Medulla oblongata (tissue), 1 donor: Measurements from ENCODE around the gene MAPK9.
A peak's percentile ranks its signal among the peaks of the same experiment; 100 is the strongest.
"Not testable (repeated sequence)": the region's sequence is repeated elsewhere in the genome, so short reads cannot be mapped to it uniquely, and the experiment has no call there.

ENCODE experiments used
- DNase-seq: peaks from one replicate; pipeline ENCODE4 v3.0.0-alpha.2; 2015; ENCODE audit errors: extremely low spot score

The MAPK9 gene

DNA sequence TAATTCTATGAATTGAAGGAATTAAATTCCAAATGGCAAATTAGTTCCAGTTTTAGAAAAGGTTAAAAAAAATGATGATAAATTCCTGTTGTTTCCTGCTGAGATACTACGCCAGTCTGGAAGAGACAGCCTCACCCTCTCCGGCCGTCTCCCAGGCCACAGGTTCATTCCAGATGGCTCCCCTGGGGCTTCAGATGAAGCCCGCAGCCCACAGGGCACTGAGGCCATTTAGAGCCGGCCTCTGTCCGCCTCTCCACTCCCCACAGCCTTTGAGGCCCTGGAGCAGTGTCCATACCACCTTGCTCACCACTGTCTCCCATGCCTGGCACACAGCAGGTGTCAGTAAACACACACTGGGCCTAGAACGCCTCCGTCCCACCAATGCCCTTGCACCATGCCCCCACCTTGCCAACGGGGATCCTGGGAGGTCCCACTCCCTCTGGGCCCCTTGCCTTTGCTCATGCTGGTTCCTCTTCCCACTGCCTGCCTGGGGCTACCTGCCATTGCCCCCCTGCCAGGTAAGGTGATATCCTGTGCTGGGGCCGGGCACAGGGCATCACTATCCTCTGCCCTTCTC lies 35.2 kb upstream of the MAPK9 start:
- no peak for DNase-seq

DNA sequence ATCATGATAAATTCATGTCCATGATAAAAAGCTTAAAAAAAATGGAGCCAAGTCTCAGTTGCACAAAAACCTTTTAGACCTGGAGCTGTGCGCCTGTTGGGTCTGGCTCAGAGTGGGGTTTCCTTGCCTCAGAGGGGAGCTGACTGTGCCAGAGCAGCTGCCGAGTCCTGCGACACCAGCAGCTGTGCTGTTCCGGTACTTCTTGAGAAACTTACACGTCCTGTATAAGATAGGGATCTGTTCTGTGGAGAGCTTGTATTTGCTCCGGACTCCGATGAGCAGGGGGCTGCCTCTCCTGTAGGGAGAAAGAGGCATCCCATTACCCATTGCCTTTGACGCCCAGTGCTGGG lies 32.7 kb upstream of the MAPK9 start:
- peak; percentile 27 for DNase-seq

DNA sequence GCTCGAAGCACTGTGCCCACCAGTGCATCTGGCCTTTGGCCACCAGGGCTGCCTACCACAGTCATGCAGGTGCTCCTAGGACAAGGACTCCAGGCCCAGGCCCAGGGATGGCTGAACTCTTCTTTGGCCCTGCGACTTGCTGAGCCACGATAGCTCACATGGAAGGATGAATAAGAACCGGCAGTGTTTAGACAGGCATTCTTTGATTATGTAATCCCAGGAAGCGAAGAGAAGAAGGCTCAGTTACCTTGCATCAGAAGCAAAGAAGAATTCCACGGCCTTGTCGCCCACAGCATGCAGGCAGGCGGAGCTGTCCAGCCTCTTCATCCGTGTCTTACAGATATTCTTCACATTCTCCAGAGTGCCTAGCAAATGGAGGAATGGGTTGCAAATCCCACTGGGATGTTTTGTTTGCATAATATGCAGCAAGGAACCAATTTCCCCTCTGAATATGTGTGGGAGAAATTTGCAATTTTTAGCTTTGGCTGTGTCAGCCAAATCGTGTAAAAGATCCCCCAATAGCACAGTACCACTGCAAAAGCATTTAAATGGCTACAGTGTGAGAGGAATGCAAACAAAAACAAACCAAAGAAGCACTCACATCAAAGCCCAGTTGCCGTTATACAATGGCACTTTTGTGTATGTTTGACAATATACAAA lies 32.2 kb upstream of the MAPK9 start:
- DNase-seq, result peak; percentile 29

DNA sequence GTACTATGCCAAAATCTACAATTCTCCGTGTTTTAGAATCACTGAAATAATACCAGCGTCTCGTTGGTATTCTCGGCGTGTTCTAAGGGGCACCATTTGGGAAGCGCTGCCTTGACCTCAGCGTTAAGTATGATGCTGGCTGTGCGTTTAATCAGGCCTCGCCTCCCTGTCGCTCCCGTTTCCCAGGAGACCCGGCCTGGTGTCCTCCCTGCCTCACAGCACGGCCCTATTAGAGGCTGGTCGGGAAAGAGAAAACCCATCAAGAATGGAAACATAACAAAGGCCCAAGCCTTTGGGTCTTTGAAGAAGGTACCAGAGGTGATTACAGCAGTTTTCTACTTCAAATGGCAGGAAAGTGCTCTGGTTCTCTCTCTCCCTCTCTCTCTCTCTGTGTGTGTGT lies 31.3 kb upstream of the MAPK9 start:
- no peak for DNase-seq

DNA sequence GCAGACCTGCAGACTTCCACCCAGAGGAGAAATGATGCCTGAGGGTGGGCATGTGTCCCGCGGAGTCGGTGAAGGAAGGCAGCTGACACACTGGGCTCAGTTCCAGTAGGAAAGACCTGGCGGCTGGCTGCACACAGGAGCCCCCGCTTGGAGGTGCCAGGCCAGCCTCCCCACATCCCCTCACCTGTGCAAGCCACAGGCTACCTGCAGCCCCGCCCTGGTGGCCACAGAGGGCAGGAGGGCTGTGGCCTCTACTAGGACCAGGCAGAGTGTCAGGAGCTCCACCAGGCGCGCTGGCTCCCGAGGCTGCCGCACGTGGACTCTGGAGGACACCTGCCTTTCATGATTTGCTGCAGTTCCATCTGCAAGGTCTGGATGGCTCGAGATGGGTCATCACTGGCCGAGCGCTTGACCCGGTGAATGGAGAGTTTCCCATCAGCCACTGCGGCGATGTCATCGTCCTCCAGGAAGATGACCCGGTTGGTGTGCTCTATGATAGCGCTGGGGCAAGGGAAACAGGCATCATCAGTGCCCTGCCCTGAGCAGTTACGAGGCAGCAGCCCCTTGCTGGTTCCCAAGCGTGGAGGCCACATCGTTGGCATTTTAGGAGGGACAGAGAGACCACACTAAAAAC lies 26.7 kb upstream of the MAPK9 start:
- no peak for DNase-seq

DNA sequence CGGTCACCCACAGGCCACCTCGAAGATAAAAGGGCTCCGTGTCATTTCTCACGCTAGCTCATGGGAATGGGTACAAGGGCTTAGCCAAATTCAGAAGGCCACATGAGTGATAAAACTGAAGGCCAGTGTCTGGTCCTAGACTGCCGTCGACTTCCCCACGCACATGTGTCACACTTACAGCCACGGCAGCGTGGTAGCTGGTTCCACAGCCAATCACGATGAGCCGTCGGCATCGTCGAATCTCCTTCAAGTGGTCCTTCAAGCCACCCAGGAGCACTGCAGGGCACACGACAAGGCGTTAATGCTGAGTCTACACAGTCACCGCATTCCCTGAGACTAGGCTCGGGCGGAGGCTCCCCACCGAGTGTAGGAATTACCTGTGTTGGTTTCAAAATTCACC lies 24.7 kb upstream of the MAPK9 start:
- no peak for DNase-seq

DNA sequence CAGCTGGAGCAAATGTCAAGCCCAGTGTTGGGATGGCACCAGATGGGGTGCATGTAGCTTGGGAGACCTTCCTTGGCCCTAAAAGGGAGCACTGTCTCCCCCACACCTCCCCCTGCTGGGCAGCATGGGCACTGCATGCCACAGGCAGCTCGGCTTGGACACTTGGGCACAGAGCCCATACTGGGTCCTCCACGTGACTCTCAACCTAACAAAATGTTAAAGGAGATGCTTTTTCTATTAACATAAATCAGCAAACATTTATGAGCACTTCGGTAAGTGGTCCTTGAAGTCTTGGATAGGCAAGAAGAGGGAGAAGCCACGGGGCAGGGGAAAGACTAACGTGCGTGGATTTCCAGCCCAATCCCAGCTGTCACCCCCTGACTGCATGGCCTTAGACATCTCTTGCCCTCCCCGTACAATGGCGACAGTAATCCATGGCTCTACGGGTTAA lies 23.9 kb upstream of the MAPK9 start:
- DNase-seq, result peak; percentile 71

DNA sequence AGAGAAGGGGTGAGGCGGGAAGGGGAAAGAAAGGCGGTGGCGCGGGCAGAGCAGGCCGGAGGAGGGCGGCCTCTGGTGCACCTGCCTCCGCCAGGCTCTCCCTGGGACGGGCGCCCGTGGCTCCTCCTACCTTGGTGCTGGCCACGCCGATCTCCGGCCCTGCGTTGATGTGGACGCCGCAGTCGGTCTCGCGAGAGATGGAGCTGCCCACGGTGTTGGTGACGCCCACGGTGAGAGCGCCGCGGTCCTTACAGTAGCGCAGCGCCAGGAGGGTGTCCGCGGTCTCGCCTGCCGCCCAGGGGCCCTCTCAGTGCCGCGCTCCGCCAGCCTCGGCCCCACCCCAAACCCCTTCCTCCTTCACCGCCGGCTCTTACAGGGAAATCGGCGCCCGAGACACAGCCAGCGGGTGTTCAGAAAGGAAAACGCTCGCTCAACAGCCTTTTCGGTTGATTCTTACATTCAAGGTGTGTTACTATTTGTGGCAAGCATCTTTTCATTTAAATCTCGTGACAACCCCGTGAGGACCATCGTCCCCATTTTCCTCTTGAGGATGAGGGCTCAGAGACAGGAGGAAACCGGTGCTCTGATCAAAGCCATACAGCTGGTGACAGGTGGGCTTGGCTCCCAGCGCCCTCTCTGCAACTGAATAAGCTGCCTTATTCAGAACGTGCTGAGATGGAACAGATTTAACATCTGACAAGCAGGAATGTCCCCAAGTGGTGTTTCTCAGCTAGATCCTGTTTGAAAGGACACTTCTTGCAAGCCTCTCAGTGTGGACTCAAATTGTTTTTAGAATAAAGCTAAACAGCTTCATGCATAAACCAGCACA lies 22.0 kb upstream of the MAPK9 start:
- no peak for DNase-seq

DNA sequence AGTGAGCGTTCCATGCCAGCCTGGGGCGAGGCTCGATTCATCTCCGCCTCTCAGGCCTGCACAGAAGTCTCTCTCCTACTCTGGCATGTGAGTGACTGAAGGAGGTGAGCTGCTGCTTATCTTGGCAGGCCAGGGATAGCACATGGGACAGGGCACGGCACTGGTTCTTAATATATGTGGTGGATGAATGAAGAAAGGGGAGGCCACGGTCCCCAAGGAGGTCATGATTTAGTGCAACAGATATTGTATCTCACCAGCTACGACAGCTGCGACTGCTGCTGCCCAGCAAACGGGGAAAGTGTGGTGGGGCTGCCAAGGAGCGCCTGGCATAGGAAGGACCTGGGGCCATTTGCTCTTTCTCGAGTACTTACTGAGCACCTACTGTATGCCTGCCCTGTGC lies 19.3 kb upstream of the MAPK9 start:
- DNase-seq, result no peak

DNA sequence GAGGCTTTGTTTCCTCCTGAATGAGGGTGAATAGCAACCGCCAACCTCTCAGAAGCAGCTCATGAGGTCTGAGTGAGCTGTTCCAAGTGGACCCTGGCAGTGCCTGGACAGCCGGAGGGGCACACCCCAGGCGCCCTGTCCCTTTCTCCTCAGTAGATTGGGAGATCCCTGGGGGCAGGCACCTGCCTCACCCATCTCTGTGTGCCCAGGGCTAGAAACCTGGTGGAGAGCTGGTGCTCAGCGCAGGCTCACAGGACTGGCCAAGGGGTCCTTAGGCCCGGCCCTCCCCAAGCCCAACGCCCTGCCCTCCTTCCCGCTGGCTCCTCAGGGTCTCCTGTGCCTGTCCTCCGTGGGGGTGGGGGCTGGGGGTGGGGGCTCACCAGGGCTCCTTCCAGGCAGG lies 14.9 kb upstream of the MAPK9 start:
- DNase-seq, result no peak

DNA sequence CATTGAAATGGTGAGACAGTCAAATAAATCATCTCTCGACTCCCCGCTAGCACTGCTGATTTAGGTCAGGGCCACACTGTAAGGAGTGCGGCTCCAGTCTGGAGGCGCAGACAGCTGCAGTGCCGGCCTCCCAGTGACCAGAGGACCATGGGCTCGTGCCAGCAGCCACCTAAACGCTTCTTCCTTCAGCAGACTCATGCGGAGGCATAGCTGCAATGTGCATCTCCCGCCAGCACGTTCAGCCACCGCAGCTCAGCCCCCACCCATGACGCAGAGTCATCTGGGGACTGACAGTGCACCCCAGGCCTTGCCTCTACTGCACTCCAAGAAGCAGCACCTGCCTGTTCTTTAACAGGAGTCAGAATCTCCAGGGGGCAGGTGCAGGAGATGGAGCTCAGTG lies 13.6 kb upstream of the MAPK9 start:
- no peak for DNase-seq

DNA sequence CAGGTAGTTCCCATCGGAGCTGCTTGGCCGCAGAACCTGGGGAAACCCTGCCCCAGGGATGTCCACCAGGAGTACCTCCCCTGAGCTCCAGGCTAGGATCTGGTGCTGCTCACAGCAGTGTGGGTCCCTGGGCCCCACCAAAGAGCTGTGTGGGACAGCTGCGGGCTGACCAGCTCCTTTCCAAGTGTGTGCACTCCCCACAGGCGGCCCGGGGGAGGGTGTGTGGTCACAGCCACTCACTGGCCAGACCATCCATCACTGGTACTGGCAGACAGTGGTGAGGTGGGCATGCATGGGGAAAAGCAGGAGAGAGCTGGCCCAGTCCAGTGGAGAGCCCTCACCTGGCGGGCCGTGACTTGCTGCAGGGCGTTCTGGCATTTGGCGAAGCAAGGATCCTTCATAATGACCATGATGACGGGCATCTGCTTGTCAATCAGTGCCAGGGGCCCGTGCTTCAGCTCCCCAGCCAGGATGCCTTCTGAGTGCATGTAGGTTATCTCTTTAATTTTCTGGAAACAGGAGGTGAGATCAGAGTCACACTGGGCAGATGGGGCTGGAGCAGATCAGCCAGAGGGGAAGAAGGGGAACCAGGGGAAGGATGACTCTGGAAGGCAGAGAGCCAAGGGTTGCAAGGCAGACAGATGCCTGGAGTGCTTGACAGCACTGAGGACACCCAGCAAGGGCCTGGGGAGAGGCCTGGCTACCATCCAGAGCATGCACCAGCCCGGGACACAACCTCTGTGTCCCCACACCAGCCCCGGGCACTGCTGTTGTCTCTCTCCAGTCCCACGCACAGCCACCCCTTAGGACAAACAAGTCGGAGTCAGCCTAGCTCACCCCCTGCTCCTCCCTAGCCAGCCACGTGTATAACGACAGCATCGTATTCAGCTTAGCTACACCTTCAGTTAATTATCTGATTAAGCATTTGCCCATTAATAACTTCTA lies 12.8 kb upstream of the MAPK9 start:
- DNase-seq, result no peak

DNA sequence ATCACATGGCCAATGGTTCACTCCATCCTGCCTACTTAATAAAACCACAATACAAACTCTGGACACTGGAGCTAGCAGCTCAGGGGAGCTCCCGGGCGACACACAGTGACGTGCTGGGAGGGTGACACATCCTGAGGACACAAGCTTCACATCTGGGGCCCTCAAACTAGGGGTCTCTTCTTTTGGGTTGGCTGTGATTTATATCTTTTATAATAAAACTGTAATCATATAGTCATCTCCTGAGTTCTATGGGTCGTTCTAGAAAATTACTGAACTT lies 12.1 kb upstream of the MAPK9 start:
- no peak for DNase-seq

DNA sequence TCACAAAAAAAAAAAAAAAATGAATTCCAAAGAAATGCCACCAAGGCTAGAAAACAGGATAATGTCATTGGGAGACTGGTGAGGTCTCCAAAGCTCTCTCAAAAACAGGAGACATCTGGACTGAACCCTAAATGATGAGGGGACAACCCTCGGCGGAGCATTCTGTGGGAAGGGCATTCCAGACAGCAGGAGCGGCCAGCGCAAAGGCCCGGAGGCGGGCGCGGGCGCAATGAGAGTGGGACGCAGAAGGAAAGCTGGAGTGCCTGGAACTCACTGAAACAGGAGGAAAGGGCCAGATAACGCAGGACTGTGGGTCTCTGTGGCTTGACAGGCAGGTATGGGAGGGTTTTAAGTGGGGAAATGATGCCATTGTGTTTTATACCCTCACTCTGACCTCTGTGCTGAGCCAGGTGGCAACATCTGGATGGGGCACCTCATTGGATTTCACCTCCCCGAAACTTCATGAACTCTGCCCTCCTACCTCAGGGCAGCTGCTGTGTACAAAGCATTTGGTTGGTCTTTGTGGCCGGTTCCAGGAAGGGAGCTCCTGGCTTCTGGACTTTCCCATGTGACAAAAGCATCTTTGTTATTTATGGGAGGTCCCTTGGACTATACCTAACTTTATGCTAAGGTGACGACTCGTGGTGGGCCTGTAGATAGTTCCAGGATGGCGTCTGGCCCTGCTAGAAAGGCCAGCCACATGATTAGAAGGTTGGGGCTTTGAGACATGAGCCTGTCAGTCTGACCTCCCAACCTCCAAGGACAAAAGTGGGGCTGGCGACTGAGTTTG lies 11.5 kb upstream of the MAPK9 start:
- no peak for DNase-seq

DNA sequence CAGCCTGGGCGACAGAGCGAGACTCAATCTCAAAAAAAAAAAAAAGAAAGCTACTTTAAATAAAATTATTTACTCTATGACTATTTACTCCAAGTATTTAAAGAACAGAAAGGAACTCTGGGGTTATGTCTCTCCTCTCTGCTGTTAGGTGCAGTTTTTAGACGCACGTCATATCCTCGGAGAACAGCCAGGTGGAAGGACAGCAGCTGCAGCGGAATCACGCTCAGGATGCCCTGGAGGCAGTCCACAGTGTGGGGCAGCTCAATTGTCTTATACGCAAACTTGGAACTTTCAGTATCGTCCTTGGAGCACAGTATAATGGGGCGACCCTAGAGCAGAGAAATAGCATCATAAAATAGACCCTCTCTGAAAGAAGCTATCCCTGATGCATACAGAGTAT lies 10.4 kb upstream of the MAPK9 start:
- DNase-seq, result no peak

DNA sequence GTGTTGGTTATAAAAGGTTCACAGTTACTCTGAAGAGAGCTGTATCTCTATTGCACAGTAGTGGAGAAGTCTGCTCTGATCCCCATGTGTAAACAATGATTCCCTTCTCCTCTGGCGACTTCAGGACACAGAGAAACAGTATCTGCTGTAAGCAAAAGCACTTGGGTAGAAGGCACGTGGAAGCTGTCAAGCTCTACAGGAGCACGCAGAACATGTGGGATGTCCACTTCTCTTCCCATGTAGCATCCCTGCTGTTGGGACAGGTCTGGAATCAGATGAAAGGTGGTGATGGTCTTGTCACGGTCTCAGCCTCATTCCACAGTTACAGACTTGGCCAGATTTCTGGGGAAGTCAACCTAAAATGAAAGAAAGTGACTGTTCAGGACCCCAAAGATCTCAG lies 9.4 kb upstream of the MAPK9 start:
- no peak for DNase-seq

DNA sequence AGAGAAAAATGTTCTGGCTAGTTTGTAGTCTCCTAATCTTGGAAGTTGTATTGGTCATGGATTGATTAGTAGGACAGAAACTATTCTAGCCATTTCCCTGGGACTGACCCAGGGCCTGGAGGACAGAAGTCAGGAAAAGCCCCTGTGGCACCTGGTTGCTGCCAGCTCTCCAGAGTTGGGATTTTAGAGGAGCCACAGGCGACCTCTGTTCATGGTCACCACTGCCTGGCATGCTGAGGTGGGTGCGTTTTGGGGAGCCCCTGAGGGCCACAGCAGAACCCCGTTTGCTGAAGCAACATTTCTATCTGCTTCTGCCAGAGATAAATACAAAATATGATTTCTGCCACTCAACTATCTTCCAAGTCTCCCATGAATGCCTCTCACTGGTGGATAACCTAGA lies 7.6 kb upstream of the MAPK9 start:
- no peak for DNase-seq

DNA sequence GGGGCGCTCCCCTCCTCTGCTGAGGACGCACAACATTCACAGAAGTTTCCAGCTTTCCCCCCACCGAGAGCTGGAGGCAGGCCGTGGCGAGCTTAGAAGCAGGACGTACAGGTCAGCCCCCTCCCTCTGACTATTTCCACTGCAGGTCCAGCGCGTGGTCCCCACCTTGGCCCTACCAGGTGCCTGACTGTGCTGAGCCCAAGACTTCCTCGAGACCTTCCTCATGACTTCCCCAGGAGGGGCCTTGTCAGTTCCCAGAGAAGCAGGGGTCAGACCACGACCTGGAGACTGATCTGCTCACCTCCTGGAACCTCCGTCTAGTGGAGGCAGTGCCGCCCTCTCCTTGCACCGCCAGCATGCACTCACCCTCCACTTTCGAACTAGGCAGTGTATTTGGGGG lies 7.1 kb upstream of the MAPK9 start:
- DNase-seq, result not testable (repeated sequence)

DNA sequence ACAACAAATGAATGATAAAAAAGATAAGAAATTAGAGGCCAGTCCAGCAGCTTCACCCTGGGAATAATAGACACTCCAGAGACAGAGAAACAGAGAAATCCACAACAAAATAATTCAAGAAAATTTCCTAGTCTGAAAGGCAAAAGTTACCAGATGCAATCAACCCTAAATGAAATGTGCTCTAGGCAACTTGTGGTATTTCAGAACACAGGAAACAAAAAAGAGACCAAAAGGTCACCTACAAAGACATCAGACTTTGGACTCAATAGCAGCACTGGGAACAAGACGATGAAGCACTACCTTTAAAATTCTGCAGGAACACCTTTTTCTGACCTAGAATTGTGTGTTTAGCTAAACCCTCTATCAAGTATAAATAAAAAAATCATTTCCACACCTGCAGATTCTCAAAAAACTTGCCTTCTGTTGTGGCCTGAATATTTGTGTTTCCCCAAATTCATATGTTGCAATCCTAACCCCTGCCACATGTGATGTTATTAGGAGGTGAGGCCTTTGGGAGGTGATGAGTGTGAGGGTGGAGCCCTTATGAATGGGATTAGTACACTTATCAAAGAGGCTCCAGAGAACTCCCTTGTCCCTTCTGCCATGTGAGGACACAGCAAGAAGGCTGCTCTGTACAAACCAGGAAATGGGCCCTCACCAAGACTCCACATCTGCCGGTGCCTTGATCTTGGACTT lies 5.9 kb upstream of the MAPK9 start:
- DNase-seq, result no peak

DNA sequence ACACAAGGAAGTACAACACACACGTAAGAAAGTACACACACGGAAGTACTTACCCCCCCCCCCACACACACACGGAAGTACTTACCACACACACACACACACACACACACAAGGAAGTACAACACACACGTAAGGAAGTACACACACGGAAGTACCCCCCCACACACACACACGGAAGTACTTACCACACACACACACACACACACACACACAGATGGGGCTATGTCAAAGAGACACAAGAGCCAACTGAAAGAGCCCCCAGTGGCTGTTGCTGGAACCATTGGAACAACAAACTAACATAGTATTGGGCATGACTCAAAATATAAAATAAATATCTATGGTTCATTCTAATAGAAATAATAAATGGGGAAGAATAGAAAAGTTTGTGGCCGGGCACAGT lies 4.9 kb upstream of the MAPK9 start:
- DNase-seq, result no peak
